ENCODE measurements around the gene SWT1.

DNA sequence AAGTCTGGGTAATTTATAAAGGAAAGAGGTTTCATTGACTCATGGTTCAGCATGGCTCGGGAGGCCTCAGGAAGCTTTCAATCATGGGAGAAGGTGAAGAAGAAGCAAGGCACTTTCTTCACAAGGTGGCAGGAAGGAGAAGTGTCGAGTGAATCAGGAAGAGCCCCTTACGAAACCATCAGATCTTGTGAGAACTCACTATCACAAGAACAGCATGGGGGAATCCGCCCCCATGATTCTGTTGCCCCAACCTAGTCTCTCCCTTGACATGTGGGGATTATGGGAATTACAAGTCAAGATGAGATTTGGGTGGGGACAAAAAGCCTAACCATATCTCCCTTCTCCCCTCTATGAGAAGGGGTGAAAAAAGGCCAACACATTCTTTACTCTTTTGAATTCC is 171.3 kb downstream of the SWT1 start:
- TF ChIP-seq, protein P1, sequence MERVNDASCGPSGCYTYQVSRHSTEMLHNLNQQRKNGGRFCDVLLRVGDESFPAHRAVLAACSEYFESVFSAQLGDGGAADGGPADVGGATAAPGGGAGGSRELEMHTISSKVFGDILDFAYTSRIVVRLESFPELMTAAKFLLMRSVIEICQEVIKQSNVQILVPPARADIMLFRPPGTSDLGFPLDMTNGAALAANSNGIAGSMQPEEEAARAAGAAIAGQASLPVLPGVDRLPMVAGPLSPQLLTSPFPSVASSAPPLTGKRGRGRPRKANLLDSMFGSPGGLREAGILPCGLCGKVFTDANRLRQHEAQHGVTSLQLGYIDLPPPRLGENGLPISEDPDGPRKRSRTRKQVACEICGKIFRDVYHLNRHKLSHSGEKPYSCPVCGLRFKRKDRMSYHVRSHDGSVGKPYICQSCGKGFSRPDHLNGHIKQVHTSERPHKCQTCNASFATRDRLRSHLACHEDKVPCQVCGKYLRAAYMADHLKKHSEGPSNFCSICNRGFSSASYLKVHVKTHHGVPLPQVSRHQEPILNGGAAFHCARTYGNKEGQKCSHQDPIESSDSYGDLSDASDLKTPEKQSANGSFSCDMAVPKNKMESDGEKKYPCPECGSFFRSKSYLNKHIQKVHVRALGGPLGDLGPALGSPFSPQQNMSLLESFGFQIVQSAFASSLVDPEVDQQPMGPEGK (CRISPR knock-in tag; IDR thresholded peaks at IDR 0.05; ENCODE audit: borderline replicate concordance): no peak
- TF ChIP-seq, protein P2, sequence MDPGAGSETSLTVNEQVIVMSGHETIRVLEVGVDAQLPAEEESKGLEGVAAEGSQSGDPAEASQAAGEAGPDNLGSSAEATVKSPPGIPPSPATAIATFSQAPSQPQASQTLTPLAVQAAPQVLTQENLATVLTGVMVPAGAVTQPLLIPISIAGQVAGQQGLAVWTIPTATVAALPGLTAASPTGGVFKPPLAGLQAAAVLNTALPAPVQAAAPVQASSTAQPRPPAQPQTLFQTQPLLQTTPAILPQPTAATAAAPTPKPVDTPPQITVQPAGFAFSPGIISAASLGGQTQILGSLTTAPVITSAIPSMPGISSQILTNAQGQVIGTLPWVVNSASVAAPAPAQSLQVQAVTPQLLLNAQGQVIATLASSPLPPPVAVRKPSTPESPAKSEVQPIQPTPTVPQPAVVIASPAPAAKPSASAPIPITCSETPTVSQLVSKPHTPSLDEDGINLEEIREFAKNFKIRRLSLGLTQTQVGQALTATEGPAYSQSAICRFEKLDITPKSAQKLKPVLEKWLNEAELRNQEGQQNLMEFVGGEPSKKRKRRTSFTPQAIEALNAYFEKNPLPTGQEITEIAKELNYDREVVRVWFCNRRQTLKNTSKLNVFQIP (CRISPR knock-in tag; IDR thresholded peaks at IDR 0.05; ENCODE audit: borderline replicate concordance, low read depth): no peak
- TF ChIP-seq ZNF70 (CRISPR knock-in tag; IDR thresholded peaks at IDR 0.05): no peak

All from SK-N-SH treated with all-trans-retinoic acid at 6 μM for 48 hours (cell line).